Right ventricle myocardium superior (tissue), 1 donor: ENCODE data around the gene DGLUCY. TPM values are rescaled to one million over a fixed set of nuclear protein-coding genes. Genes with fewer than 3 reads are reported as not detected.

ENCODE experiments used
- ATAC-seq: fragments of 200-7000 bp; cut with Tn5 transposase; one replicate; pipeline ENCODE4 v1.9.1; 2020; ENCODE audit warnings: mild to moderate bottlenecking; ENCODE audit not compliant: poor library complexity
- DNase-seq: peaks from one replicate; pipeline ENCODE4 v3.0.0-alpha.2; 2020
- intact Hi-C: fragments of 100-400 bp; cut with DNase I; formaldehyde crosslinking; loops from one replicate; pipeline ENCODE4 v1.11.2; 2022
- total RNA-seq: library from RNA; stranded (reverse); fragmentation: NEBNext Ultra II Directional; extraction: Animal tissue kit (Norgen Biotek cat#: 25700); gene quantifications from one replicate; pipeline ENCODE4 v1.2.1, GENCODE V29; 2021
- donor health status: DM: no; HTN: yes; CAD: no; lungs with severe emphysema.

Gene DGLUCY
- total RNA-seq, 1 donor from 2014 or later: 240 TPM

DNA sequence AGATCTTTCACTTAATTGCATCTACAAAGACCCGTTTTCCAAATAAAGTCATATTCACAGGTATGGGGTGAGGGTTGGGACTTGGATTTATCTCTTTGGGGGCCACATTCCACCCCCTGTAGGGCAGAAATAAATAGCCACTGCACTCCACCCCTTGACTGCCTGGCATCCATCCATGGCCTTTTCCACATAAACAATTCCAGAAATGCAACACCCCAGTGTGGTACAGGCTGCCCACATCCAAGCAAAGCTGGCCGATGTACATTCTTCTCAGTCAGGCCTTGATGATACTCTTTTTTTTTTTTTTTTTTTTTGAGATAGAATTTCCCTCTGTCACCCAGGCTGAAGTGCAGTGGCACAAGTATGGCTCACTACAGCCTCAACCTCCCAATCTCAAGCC, 12.9 kb downstream of the DGLUCY start:
- peak; percentile 71 for ATAC-seq
- no peak for DNase-seq
- intact Hi-C loops: no loop called here

DNA sequence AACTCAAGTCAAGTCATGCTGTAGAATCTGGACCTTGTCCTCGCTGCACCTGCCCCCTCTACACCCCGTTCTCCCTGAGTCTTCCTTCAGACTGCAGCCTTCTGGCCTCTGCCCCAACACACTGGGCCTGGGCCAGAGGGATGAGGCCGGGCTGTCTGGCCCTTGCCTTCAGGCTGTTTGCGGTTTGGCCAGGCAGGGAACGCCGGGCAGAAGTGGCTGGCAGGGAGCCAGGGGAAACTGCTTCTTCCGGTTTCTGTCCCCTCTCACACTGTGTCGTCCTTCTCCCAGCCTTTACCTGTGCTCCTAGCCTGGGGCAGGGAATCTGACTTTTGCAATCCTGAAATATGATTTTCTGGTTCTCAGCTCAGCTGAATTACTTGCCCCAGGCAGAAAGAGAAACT, 13.5 kb downstream of the DGLUCY start:
- intact Hi-C loops: no loop called here
- peak; percentile 70 for ATAC-seq
- peak; percentile 79 for DNase-seq

DNA sequence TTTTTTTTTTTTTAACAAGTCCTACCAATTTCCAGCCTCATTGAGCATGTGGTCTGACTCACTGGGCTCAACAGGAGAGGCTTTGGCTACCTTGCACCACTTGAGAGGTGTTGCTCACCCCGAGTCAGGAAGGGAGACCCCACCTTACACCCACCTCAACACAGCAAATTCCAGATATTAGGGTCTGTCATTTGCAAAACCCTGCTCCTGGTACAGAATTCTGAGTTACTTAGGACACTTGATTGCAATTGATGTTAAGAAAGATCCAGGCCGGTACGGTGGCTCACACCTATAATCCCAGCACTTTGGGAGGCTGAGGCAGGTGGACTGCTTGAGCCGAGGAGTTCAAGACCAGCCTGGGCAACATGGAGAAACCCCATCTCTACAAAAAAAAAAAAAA, 14.1 kb downstream of the DGLUCY start:
- DNase-seq (no peak), ATAC-seq (no peak)
- intact Hi-C loops: no loop called here

DNA sequence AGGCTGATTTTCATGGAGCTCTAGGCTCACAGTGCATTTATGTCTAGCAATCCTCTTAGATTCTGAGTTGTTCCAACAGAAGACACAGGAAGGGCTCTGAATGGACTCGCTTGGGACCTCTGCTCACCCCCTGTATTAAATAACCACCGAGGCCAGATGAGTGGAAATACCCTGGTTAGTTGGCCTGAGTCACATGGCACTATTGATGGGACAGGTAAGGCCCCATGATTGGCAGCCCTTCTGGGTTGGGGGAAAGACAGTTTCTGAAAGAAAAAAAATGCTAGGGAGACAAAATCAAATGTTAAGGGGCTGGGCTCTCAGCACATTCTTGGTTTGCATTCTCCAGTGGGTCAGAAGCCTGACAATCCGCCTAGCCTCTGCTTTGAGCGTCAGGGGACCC, 14.8 kb downstream of the DGLUCY start:
- DNase-seq (no peak), ATAC-seq (no peak)
- intact Hi-C loops: no loop called here

DNA sequence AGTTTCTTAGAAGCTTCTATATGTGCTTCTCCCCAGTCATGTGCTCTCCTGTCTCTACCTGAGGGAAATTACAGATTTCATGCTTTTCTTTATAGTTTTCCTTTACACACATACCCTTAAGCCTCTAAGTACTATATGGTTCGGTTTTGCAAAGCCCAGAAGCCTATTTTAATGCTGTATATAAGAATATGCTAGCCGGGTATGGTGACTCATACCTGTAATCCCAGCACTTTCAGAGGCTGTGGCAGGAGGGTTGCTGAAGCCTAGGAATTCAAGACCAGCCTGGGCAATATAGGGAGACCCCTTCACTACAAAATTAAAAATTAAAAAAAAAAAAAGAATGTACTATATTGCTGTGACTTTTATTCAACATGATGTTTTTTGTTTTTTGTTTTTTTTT, 15.4 kb downstream of the DGLUCY start:
- ATAC-seq (no peak), DNase-seq (no peak)
- intact Hi-C loops: no loop called here

DNA sequence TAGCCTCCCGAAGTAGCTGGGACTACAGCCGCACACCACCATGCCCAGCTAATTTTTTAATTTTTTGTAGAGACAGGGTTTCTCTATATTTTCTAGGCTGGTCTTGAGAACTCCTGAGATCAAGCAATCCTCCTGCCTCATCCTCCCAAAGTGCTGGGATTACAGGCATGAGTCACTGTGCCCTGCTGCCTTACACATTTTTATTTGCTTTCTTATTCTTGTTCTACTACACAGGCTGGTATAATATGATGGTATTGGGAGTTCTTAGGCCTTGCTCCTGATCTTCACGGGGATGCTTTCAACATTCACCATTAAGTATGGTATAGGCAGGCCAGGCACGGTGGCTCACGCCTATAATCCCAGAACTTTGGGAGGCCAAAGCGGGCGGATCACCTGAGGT, 21.2 kb downstream of the DGLUCY start:
- ATAC-seq: no peak
- DNase-seq: no peak
- intact Hi-C loops: no loop called here

DNA sequence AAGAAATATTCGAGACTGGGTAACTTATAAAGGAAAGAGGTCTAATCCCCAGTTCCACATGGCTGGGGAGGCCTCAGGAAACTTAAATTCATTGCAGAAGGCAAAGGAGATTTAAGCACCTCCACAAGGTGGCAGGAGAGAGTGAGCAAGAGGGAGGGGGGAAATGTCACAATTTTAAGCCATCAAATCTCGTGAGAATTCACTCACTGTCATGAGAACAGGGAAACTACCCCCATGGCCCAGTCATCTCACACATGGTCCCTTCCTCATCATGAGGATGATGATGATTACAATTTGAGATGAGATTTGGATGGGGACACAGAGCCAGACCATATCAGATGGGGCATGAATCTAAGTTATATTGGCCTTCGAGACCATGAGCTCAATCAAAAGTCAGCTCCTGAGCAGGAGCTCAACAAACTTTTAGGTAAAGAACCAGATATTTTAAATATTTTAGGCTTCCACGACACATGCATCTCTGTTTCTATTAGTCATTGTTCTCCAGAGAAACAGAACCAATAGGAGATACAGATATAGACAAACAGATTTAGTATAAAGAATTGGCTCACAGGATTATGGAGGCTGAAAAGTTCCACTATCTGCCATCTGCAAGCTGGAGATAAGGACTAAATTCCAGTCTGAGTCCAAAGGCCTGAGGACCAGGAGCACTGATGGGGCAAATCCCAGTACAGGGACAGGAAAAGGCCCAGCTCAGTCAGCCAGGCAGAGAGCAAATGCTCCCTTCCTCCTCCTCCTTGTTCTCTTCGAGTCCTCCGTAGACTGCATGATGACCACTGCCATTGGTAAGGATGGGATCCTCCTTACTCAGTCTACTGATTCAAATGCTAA, 24.9 kb downstream of the DGLUCY start:
- intact Hi-C loops: no loop called here
- DNase-seq (no peak), ATAC-seq (peak; percentile 27)

DNA sequence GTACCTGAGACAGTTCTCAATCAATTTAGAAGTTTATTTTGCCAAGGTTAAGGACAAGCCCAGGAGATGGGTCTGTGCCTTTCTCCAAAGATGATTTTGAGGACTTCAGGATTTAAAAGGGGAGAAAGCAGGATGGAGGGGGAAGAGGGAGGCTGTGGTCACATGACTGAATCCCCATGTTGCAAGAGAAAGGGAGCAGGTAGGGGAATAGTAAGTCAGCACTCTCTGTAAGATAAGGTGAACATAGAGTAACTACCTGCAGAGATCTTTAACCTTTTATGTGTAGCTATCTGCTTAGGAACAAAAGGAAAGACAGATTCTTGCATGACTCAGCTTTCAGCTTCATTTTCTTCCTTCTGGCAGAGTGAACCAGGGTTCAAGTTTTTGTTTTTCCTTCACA, 25.9 kb downstream of the DGLUCY start:
- ATAC-seq: no peak
- no peak for DNase-seq
- intact Hi-C loops: no loop called here

DNA sequence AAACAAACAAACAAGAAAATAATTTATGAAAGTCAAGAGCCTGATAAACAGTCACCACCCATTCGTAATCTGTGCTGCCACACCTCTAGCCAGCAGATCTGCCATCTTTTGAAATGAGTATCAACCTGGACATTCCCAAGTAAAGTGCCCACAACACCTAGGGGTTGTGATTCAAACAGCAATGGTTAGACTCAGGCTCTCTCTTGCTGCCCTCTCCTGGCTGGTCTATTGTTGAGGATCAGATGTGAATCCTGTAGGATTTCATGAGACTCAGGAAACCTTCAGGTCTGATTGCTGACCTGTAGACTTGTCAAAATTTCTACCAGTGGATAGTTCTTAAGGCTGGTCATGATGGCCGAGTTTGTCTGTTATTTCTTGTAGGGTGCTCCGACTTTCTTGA, 26.8 kb downstream of the DGLUCY start:
- ATAC-seq (no peak), DNase-seq (no peak)
- intact Hi-C loops: no loop called here

DNA sequence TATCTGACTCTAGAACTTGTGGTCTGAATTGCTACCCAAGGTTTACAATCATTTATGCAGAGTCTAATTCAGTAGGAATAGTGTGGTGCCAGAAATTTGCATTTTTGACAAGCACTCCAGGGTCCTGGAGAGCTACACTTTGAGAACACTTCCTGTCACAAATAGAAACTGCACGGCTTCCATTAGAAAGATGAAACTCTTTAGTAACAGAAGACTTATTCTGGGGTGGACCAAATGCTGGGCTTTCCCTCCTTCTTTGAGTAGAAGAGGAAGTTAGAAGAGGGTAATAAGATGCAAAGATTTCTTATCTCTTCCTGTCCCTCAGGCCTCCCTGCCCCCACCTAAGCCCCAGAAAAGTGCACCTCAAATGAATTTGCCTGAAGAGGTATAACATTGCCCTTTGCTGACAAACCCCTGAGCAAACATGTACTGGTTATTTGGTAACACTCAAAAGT, 28.4 kb downstream of the DGLUCY start:
- DNase-seq (no peak), ATAC-seq (no peak)
- intact Hi-C loops: no loop called here

DNA sequence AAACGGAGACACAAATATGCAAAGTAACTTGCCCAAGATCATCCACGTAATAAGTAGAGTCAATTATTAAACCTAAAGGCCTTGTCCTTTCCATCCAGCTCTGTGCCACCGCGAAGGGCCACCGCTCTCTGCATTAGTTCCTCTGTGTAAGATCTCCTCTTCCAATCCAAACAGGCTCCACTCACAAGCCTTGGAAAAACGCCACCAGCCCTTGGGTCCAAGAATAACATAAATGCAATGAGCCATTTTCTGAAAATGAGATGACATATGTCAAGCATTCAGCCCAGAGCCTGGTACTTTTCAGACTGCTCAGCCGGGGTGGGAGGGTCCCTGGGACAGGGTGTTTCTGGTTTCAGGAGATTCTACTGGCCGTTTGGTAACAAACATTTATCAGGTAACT, 30.0 kb downstream of the DGLUCY start:
- ATAC-seq: peak; percentile 37

DNA sequence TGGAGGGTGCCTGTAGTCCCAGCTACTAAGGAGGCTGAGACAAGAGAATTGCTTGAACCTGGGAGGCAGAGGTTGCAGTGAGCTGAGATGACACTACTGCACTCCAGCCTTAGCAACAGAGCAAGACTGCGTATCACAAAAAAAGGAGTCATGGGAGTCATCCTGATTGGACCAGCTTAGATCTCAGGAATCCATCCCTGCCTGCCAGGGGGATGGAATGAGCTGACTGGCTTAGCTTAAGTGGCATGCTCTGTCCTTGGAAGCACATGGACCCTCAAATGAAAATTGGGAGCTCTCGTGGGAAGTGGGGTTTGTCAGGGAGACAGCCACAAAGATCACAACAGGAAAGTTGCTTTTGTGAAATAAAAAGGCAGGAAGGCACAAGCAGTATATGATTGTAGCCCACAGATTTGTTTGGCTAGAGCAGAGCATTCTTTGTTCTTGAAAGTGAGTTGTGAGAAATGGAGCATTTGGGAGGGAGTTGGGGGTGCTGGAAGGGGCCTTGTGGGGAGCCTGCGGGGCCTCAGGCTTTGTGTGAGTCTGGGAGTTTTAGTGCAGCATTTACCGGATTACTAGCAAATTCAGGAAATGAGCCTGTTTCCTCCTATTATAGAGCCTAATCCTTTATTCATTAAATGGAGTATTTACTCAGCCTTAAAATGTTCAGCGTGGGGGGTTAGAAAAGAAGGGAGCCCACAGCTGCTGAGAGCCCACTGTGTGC, 30.7 kb downstream of the DGLUCY start:
- intact Hi-C loops: no loop called here
- ATAC-seq: peak; percentile 36
- no peak for DNase-seq

More for the DNA sequence above, 30.0 kb downstream of the DGLUCY start:
- intact Hi-C loops: no loop called here
- DNase-seq: no peak

DNA sequence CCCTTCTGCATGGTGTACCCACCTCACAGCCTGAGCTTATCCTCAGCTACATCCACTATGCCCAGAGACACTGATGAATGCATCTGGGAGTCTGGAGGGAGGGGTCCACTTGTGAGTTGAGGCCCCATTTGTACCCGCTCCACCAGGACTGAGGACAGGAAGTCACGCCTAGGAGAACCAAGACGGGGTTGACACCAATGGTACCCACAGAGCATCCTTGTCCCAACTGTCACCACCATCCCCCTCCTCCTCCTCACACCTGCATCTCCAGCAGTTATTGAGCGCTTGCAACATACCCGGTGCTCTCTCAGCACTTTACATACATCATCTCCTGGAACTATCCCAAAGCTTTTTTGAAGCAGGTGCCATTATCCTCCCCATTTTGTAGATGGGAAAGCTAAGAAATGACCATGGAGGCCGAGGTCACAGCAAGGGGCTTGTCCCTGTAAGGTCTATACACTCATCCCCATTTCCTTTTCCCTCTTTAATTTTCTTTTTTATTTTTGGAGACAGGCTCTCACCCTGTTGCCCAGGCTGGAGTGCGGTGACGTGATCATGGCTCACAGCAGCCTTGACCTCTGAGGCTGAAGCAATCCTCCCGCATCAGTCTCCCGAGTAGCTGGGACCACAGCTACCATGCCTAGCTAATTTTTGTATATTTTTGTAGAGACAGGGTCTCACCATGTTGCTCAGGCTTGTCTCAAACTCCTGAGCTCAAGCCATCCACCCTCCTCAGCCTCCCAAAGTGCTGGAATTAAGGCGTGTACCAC, 31.7 kb downstream of the DGLUCY start:
- ATAC-seq: no peak
- intact Hi-C loops: no loop called here
- DNase-seq: no peak

DNA sequence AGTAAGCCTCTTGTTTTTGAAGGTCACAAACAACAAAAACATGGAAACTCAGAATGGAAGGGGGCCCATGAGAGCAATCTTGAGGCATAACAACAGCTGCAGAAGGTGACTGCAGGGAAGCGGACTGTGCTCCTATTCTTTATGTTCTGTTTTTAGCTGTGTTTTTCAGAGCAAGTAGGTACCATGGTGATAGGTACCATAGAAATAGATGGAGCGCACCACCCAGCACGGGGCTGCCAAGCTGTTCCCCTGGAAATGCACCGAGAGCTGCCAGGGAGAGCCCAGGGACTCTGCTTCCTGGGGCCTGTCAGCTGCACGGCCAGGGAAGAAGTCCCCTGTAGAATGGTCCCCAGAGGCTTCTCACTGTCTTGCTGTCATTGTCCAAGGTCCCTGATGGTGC, 32.8 kb downstream of the DGLUCY start:
- peak; percentile 55 for ATAC-seq
- DNase-seq: no peak
- intact Hi-C loops: no loop called here

DNA sequence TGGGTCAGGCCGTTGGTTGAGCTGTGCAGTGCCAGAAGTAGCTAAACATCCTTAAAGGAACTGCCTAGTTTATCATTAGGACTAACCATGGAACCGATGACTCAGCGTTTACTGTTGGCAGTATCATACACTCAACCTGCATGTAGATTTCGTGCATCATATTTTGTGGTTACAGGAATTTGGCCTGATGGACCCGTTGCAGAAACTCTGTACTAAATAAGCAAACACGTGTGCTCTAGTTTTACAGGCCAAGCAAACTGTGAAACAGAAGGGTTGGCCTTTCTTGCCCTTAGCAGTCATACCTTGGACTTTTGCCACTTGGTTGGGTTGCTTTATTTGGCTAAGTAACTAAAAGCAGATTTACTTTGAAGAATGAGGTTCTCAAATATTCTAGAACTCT, 35.6 kb downstream of the DGLUCY start:
- peak; percentile 63 for ATAC-seq
- intact Hi-C loops: no loop called here
- no peak for DNase-seq

DNA sequence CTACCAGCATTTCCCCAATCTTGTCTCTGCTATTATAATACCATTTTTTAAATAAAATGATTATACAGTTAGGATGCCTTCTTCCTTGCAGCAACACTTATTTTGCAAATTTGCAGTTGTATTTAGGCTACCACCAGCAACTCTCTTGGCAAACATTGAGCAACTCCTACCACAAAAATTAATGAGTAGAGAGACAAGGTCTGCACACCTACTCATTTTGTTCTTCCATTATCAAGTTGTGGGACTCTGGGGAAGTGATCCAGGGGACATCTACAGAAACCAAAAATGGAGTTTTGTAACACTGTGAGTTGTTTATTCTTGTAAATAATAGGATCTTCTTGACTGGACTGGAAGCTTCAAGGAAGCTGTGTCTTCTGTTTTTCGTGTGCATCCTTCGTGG, 38.6 kb downstream of the DGLUCY start:
- ATAC-seq (no peak), DNase-seq (no peak)
- intact Hi-C loops: no loop called here

DNA sequence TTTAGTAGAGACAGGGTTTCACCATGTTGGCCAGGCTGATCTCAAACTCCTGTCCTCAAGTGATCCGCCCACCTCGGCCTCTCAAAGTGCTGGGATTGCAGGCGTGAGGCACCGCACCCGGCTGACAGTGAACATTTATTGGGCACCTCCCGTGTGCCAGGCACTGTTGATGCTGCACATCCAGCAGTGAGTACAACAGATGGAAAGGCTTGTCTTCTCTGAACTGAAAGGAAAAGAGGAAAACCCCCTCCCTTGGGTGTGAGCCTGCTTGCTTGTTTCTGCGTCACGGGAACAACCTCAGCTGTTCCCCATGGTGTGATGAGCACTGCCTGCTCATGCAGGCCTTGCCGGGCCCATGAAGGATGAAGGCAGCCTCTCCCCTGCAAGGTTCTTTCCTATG, 39.5 kb downstream of the DGLUCY start:
- ATAC-seq (no peak), DNase-seq (no peak)
- intact Hi-C loops: no loop called here

DNA sequence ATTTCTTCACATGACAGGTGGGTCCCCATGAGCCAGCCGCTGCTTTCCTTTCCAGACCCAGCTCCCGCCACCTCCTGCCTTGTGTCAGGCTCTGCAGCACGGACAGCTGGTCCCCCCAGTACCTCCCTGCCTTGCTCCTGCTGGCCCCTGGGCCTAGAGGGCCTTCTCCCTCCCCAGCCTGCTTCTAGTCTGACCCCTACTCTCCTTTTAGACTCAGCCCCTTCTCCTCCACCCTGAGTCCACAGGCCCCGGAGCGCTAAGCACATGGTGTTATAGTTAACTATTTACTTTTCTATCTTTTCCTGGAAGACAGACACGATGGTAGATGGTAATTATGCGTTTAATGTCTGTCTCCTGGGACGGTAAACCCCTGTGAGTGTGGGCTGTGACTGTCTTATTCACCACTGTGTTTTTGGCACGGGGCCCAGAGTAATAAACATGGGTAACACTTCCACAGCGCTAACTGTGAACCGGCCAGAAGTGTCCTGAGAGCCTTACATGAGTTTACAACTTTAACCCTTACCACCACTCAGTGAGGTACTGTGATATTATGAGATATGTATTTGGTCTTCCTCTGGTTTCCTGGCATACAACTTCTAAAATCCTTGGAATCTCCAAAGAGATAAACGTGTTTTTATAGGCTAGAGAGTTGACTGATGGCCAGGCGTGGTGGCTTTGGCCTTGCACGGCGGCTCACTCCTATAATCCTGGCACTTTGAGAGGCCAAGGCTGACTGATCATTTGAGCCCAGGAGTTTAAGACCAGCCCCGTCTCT, 41.2 kb downstream of the DGLUCY start:
- DNase-seq: peak; percentile 60
- peak; percentile 70 for ATAC-seq
- intact Hi-C loops: no loop called here

DNA sequence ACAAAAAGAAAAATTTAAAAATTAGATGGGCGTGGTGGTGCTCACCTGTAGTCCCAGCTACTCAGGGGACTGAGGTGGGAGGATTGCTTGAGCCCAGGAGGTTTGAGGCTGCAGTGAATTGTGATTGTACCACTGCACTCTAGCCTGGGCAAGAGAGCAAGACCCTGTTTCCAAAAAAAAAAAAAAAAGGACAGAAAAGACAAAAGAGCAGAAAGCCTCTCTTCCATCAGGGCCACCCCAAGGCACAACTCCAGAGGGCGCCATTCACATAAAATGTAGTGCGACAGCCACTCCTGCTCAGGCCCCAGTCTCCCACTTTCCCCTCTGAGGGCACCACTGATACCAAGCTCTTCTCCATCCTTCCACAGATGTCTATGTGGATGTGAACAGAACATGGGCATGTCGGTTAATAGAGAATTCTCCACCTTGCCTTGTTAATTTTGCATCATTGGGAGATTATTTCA, 41.8 kb downstream of the DGLUCY start:
- intact Hi-C loops: no loop called here
- ATAC-seq (no peak), DNase-seq (no peak)
